MM.1S (cell line): ENCODE measurements around the gene CASP2.
A peak's percentile ranks its signal among the peaks of the same experiment; 100 is the strongest.

Experiments used
- DNase-seq: peaks from one replicate; pipeline ENCODE4 v3.0.0-alpha.2; 2015
- H2AFZ ChIP-seq: fragments of 300-600 bp; sonication (generic); 2 replicates; pipeline ENCODE4 v1.6.0; 2016; ENCODE audit warnings: antibody characterized with exemption, low read length
- H3F3A ChIP-seq: fragments of 300-600 bp; sonication (generic); 2 replicates; pipeline ENCODE4 v1.6.1; 2016; ENCODE audit warnings: mild to moderate bottlenecking, antibody characterized with exemption, low read length, moderate library complexity, mixed read lengths; ENCODE audit not compliant: insufficient read depth
- H3K27ac ChIP-seq: fragments of 300-600 bp; sonication (generic); 2 replicates; pipeline ENCODE4 v1.5.1; 2016; ENCODE audit warnings: mild to moderate bottlenecking, low read length
- H3K27me3 ChIP-seq: fragments of 300-600 bp; sonication (generic); replicated peaks from 2 replicates; pipeline ENCODE4 v1.6.0; 2016; ENCODE audit warnings: low read length; ENCODE audit not compliant: insufficient read depth
- H3K36me3 ChIP-seq: fragments of 300-600 bp; sonication (generic); replicated peaks from 2 replicates; pipeline ENCODE4 v1.6.1; 2016; ENCODE audit warnings: mild to moderate bottlenecking, low read length, mixed read lengths; ENCODE audit not compliant: insufficient read depth
- H3K4me1 ChIP-seq: fragments of 300-600 bp; sonication (generic); 2 replicates; pipeline ENCODE4 v1.6.1; 2016; ENCODE audit warnings: low read length, mixed read lengths
- H3K4me2 ChIP-seq: fragments of 300-600 bp; sonication (generic); 2 replicates; pipeline ENCODE4 v1.6.0; 2016; ENCODE audit warnings: low read depth, low read length
- H3K4me3 ChIP-seq: fragments of 300-600 bp; sonication (generic); 2 replicates; pipeline ENCODE4 v1.5.1; 2016; ENCODE audit warnings: low read length, mixed read lengths
- H3K79me2 ChIP-seq: fragments of 300-600 bp; sonication (generic); 2 replicates; pipeline ENCODE4 v1.6.1; 2016; ENCODE audit warnings: mixed run types, low read length, mixed read lengths
- H3K9ac ChIP-seq: fragments of 300-600 bp; sonication (generic); 2 replicates; pipeline ENCODE4 v1.6.1; 2016; ENCODE audit warnings: low read length, mixed read lengths
- H3K9me2 ChIP-seq: fragments of 300-600 bp; sonication (generic); replicated peaks from 2 replicates; pipeline ENCODE4 v1.6.1; 2016; ENCODE audit warnings: mild to moderate bottlenecking, low read length, mixed read lengths; ENCODE audit not compliant: insufficient read depth
- H3K9me3 ChIP-seq: fragments of 300-600 bp; sonication (generic); replicated peaks from 2 replicates; pipeline ENCODE4 v1.6.1; 2016; ENCODE audit warnings: mild to moderate bottlenecking, low read length, mixed read lengths; ENCODE audit not compliant: insufficient read depth
- H4K20me1 ChIP-seq: fragments of 300-600 bp; sonication (generic); 2 replicates; pipeline ENCODE4 v1.6.1; 2016; ENCODE audit warnings: mild to moderate bottlenecking, low read length, moderate library complexity, mixed read lengths; ENCODE audit not compliant: insufficient read depth
- CTCF ChIP-seq: fragments of 300-600 bp; sonication (generic); IDR thresholded peaks from 2 replicates; pipeline ENCODE4 v1.5.1; 2016; ENCODE audit warnings: antibody characterized with exemption, low read length, mixed read lengths
- EZH2 ChIP-seq: fragments of 300-600 bp; sonication (generic); optimal IDR thresholded peaks from 2 replicates; pipeline ENCODE3; 2017; ENCODE audit warnings: low read depth, mild to moderate bottlenecking, antibody characterized with exemption, low read length, mixed read lengths
- EZH2phosphoT487 ChIP-seq: fragments of 300-600 bp; sonication (generic); IDR thresholded peaks from 2 replicates; pipeline ENCODE4 v1.6.1; 2018; ENCODE audit warnings: antibody characterized with exemption, low read length

The CASP2 gene

DNA sequence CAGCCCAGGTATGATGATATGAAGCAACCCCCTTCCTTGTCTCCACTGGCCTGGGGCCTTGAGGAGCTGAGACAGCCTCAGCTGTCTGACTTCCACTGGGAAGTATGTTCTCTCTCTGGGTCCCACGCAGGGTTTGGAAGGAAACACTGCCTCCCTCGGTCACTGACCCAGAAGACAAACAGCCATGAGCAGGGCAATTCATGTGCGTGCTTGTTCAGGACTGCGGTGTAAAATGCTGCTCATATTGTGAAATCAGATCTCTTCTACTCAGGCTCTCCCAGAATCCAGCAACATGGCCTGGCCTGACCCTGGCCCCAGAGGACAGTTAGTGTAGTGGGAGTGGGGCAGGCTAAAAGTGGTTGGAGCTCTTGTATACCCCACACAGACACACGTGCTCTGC, 30.5 kb downstream of the CASP2 start:
- Histone ChIP-seq H3K4me2 (no peak overlapping the region), H3K36me3 (no peaks in the 10 kb centered on the region), H3K9me3 (no peaks in the 10 kb centered on the region), H3K27me3 (no peaks in the 10 kb centered on the region), H2AFZ (no peak overlapping the region), H3F3A (no peaks in the 10 kb centered on the region), H3K4me3 (no peak overlapping the region), H3K9me2 (no peaks in the 10 kb centered on the region), H3K27ac (no peak overlapping the region), H3K9ac (no peak overlapping the region), H3K4me1 (no peaks in the 10 kb centered on the region), H4K20me1 (no peaks in the 10 kb centered on the region), H3K79me2 (no peaks in the 10 kb centered on the region)
- DNase-seq, result no peak
- TF ChIP-seq CTCF, result no peak
- TF ChIP-seq EZH2phosphoT487, result no peak
- TF ChIP-seq EZH2, result no peak

DNA sequence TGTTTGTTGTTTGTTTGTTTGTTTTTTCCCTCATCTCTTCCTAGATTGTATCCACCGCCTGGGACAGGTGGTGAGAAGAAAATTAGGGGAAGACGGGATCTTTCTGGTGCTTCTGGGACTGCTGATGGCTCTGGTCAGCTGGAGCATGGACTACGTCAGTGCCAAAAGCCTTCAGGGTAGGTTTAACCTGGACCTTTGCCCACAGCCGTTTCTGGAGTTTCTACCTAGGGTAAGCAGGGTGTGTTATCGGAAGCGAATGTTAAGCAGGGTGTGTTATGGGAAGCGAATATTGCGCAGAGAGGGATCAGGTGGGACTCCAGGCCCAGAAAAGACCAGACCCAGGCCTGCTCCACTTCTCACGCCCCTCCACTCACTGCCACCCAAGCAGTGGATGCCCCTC, 32.5 kb downstream of the CASP2 start:
- no peak for DNase-seq
- H2AFZ ChIP-seq, result no peak overlapping the region
- H3K9me2 ChIP-seq, result no peaks in the 10 kb centered on the region
- no peak overlapping the region for H3K4me3 ChIP-seq
- H3K4me1 ChIP-seq, result no peaks in the 10 kb centered on the region
- H3K9me3 ChIP-seq, result no peaks in the 10 kb centered on the region
- H3F3A ChIP-seq, result no peaks in the 10 kb centered on the region
- H3K9ac ChIP-seq, result no peak overlapping the region
- no peaks in the 10 kb centered on the region for H3K36me3 ChIP-seq
- TF ChIP-seq CTCF (no peak), EZH2phosphoT487 (no peak), EZH2 (no peak)
- H3K27ac ChIP-seq, result no peak overlapping the region
- no peaks in the 10 kb centered on the region for H4K20me1 ChIP-seq
- no peaks in the 10 kb centered on the region for H3K27me3 ChIP-seq
- H3K4me2 ChIP-seq, result no peak overlapping the region
- no peaks in the 10 kb centered on the region for H3K79me2 ChIP-seq

- Histone ChIP-seq H3K9me2 (no peaks in the 10 kb centered on the region), H3K79me2 (no peaks in the 10 kb centered on the region), H3K27me3 (no peaks in the 10 kb centered on the region), H3K4me3 (no peak overlapping the region), H3K4me1 (no peaks in the 10 kb centered on the region), H3F3A (no peaks in the 10 kb centered on the region), H4K20me1 (no peaks in the 10 kb centered on the region), H2AFZ (no peak overlapping the region), H3K27ac (no peak overlapping the region), H3K9me3 (no peaks in the 10 kb centered on the region), H3K4me2 (no peak overlapping the region), H3K36me3 (no peaks in the 10 kb centered on the region), H3K9ac (no peak overlapping the region)
- no peak for TF ChIP-seq EZH2
- TF ChIP-seq CTCF, result no peak
- no peak for DNase-seq
Measured at GRCh38 chr7:143321242-143321641, 33.1 kb downstream of the CASP2 start.

DNA sequence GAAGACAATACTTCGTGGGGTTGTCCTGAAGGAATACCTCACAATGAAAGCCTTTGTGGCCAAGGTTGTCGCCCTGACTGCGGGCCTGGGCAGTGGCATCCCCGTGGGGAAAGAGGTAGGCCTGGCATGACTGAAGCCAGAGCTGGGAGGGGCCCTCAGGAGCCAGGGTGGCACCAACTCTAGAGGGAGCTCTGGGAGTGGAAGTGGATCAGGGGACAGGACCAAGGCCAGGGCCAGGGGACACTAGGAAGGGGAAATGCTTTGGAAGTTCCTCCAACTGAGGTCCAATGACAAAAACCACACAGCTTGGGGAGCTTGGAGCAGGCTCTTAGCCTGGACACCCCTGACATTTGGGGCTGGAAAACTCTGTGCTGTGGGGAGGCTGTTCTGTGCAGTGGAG, 33.6 kb downstream of the CASP2 start:
- no peak overlapping the region for H3K4me3 ChIP-seq
- H2AFZ ChIP-seq, result no peak overlapping the region
- TF ChIP-seq EZH2, result no peak
- TF ChIP-seq EZH2phosphoT487, result no peak
- TF ChIP-seq CTCF, result 0 out of 2 replicates have a peak, but pooled peaks have one; percentile 4
- no peaks in the 10 kb centered on the region for H3F3A ChIP-seq
- no peak overlapping the region for H3K27ac ChIP-seq
- no peaks in the 10 kb centered on the region for H4K20me1 ChIP-seq
- DNase-seq, result no peak
- H3K9ac ChIP-seq, result no peak overlapping the region
- H3K4me2 ChIP-seq, result no peak overlapping the region
- H3K4me1 ChIP-seq, result no peaks in the 10 kb centered on the region
- no peaks in the 10 kb centered on the region for H3K27me3 ChIP-seq
- no peaks in the 10 kb centered on the region for H3K79me2 ChIP-seq
- no peaks in the 10 kb centered on the region for H3K36me3 ChIP-seq
- H3K9me3 ChIP-seq, result no peaks in the 10 kb centered on the region
- H3K9me2 ChIP-seq, result no peaks in the 10 kb centered on the region
